GM12878 (cell line): ENCODE data around the gene SP110. TPM values are rescaled to one million over a fixed set of nuclear protein-coding genes. Genes with fewer than 3 reads are reported as not detected.

Source experiments
- BACH1 ChIP-seq: fragments of 450-650 bp; IDR thresholded peaks from 2 replicates; pipeline ENCODE4 v1.6.1; 2017; ENCODE audit warnings: mild to moderate bottlenecking, borderline replicate concordance
- EP300 ChIP-seq, 2 experiments: fragments of 150-350 bp in 1 of 2; IDR thresholded peaks; 2 replicates each; pipeline ENCODE4 v1.6.1; 2011 to 2012; ENCODE audit warnings: low read depth in 2 of 2, low read length in 2 of 2, borderline replicate concordance in 1 of 2, improper control_type of control experiment in 1 of 2, inconsistent platforms in 1 of 2; ENCODE audit not compliant: control insufficient read depth in 1 of 2
- ETV6 ChIP-seq, 2 experiments: fragments of 450-650 bp in 1 of 2; IDR thresholded peaks in 1 of 2; conservative IDR thresholded peaks in 1 of 2; 2 replicates each; pipeline ENCODE4 v1.6.1; 2014; ENCODE audit warnings: antibody characterized with exemption in 1 of 2, borderline replicate concordance in 1 of 2, low read depth in 1 of 2, mild to moderate bottlenecking in 1 of 2, moderate library complexity in 1 of 2
- GATAD2B ChIP-seq: fragments of 450-650 bp; conservative IDR thresholded peaks from 2 replicates; pipeline ENCODE4 v1.6.1; 2017; ENCODE audit warnings: low read depth, mild to moderate bottlenecking, moderate library complexity
- MEF2B ChIP-seq: fragments of 450-650 bp; IDR thresholded peaks from 2 replicates; pipeline ENCODE4 v1.6.1; 2018; ENCODE audit warnings: mild to moderate bottlenecking, moderate library complexity; ENCODE audit not compliant: partially characterized antibody, poor library complexity, severe bottlenecking
- MTA3 ChIP-seq: IDR thresholded peaks from 2 replicates; pipeline ENCODE4 v1.6.1; 2012; ENCODE audit warnings: low read length, inconsistent platforms, borderline replicate concordance
- NBN ChIP-seq: fragments of 450-650 bp; IDR thresholded peaks from 2 replicates; pipeline ENCODE4 v1.6.1; 2016
- PML ChIP-seq: IDR thresholded peaks from 2 replicates; pipeline ENCODE4 v1.6.1; 2012; ENCODE audit warnings: low read length, inconsistent platforms
- POLR2AphosphoS2 ChIP-seq: IDR thresholded peaks from 2 replicates; pipeline ENCODE4 v1.6.1; 2011; ENCODE audit warnings: low read depth, mild to moderate bottlenecking, low read length, improper control_type of control experiment, moderate library complexity
- POU2F2 ChIP-seq: IDR thresholded peaks from 3 replicates; pipeline ENCODE4 v1.6.1; 2011; ENCODE audit warnings: low read depth, mild to moderate bottlenecking, low read length, borderline replicate concordance
- RUNX3 ChIP-seq: IDR thresholded peaks from 2 replicates; pipeline ENCODE4 v1.6.1; 2012; ENCODE audit warnings: low read length, inconsistent platforms
- SPI1 ChIP-seq: IDR thresholded peaks from 2 replicates; pipeline ENCODE4 v1.6.1; 2011; ENCODE audit warnings: low read depth, mild to moderate bottlenecking, low read length, moderate library complexity, borderline replicate concordance; ENCODE audit not compliant: insufficient read depth
- polyA plus RNA-seq, 11 experiments: library from polyadenylated mRNA; depleted of rRNA in 4 of 11; unstranded in 6 of 11; stranded (reverse) in 5 of 11; fragments of >200 nt; fragmentation: Nextera tagmentation in 4 of 11; fragmentation: Illumina TruSeq in 1 of 11; extraction: Ambion mirVana in 4 of 11; extraction: Trizol in 1 of 11; gene quantifications; 1 replicate in 1 of 11; 2 replicates in 10 of 11; pipeline versions ENCODE4 v1.2.1 to v1.2.3, GENCODE V29; 2011 to 2016; ENCODE audit warnings: inconsistent platforms in 2 of 11, missing spikeins in 2 of 11, low read depth in 1 of 11
- total RNA-seq, 4 experiments: library from RNA; depleted of rRNA in 3 of 4; stranded (reverse); fragments of >200 nt in 3 of 4; fragmentation: Illumina TruSeq in 1 of 4; extraction: Trizol in 1 of 4; gene quantifications; 2 replicates each; pipeline versions ENCODE4 v1.2.1 to v1.2.3, GENCODE V29; 2013 to 2021
- TF ChIP-seq, protein P1 (sequence below): fragments of 450-650 bp; IDR thresholded peaks from 2 replicates; pipeline ENCODE4 v1.6.1; 2017; ENCODE audit warnings: mild to moderate bottlenecking, low read depth, inconsistent platforms; ENCODE audit not compliant: poor library complexity, severe bottlenecking

The SP110 gene
- total and polyA plus RNA-seq, 10 of the 15 experiments (the other 5 are each of a cell fraction or from before 2014, with no cell fraction given): 81.2 to 149 (median 100) TPM

DNA sequence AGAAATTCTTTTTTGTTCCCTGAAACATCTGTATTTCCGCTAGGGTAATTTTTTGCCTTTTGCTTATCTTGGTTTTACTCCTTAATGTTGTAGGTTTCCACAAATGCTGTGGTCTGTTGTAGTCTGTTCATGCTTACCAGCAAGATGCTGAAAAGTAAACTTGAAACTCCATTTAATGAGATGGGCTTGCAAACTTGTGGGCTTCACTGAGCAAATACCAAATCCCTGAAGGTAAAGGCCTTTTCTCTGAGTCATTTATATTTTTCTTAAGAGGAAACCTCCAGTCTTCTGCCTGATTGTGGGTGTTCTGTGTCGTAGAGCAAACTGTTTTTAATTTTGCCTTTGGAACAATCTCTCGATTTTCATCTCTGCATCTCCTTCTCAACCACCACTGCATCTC lies 15.1 kb upstream of the SP110 start (continued):
- TF ChIP-seq EP300 (IDR thresholded peaks at IDR 0.05; ENCODE audit: borderline replicate concordance in 1 of 2, control insufficient read depth in 1 of 2, low read depth in 2 of 2, low read length in 2 of 2) (peak in 1 of 2 experiments; percentile 69; a peak in 1 of 4 replicates), MTA3 (peak; percentile 63; the same call in 1 of the 2 replicates), POLR2AphosphoS2 (no peak), BACH1 (peak; percentile 22; the same call in 1 of the 2 replicates), RUNX3 (peak; percentile 89), POU2F2 (peak; percentile 52; the same call in 1 of the 3 replicates), SPI1 (0 out of 2 replicates have a peak, but pooled peaks have one; percentile 16), NBN (0 out of 2 replicates have a peak, but pooled peaks have one; percentile 42), PML (peak; percentile 52; the same call in 1 of the 2 replicates), MEF2B (peak; percentile 31), GATAD2B (0 out of 2 replicates have a peak, but pooled peaks have one; percentile 37), ETV6 (conservative IDR thresholded peaks at IDR 0.05 in 1 of 2, IDR thresholded peaks at IDR 0.05 in 1 of 2; ENCODE audit: borderline replicate concordance in 1 of 2, low read depth in 1 of 2) (peak in 1 of 2 experiments; percentile 84; a peak in 1 of 4 replicates)
- TF ChIP-seq, protein P1, sequence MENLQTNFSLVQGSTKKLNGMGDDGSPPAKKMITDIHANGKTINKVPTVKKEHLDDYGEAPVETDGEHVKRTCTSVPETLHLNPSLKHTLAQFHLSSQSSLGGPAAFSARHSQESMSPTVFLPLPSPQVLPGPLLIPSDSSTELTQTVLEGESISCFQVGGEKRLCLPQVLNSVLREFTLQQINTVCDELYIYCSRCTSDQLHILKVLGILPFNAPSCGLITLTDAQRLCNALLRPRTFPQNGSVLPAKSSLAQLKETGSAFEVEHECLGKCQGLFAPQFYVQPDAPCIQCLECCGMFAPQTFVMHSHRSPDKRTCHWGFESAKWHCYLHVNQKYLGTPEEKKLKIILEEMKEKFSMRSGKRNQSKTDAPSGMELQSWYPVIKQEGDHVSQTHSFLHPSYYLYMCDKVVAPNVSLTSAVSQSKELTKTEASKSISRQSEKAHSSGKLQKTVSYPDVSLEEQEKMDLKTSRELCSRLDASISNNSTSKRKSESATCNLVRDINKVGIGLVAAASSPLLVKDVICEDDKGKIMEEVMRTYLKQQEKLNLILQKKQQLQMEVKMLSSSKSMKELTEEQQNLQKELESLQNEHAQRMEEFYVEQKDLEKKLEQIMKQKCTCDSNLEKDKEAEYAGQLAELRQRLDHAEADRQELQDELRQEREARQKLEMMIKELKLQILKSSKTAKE: peak; percentile 67
